ENCODE data around the gene CDNF.
"Not testable (repeated sequence)": the region's sequence is repeated elsewhere in the genome, so short reads cannot be mapped to it uniquely, and the experiment has no call there.

CDNF gene

DNA sequence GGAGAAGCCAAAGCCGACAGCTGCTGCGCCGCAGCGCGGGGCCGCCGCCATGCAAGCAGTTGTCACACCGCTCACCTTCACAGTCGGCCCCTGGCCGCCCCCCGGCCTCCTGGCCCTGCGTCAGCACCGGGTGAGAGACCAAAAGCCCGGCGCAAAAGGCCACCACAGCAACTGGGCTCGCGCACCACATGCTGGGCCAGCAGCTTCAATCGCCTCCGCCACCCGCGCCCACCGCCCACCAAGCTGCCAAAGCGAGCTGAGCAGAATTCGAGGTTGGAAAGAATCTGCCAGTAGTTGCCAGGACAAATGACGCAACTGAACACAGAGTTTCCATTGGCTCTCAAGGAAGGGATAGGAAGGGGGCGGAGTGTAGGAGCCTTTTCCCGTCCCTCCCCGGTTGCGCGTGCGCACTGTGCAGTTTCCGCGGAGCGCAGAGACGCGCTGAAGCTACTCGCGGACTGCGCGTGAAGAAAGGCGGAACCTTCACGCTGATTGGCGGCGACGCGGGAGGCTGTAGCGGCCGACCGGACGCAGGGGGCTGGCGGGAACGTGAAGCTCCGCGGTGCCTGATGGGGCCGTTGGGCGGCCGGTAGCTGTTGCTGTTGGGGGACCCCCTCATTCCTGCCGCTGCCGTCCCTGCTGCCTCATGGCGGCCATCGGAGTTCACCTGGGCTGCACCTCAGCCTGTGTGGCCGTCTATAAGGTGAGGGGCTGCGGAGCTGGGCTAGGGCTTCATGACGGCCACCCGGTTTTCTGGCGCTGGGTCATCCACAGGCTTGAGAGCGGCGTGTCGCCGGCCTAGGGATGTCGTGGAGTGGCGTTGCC, at the start of gene CDNF, which contains the start of the genes HSPA14 and MSANTD7:
CDNF (minus strand) TSS at position 281 of the 825 bp plus-strand sequence; CDS start at position 190, 91 bp downstream.
HSPA14 (plus strand) TSS at position 550 of the 825 bp plus-strand sequence; CDS start at position 647, 97 bp downstream.
MSANTD7 (plus strand) TSS at position 550 of the 825 bp plus-strand sequence. CDS start 3,979 bp downstream, outside the sequence.
- DNase-seq, result peak; percentile 99

DNA sequence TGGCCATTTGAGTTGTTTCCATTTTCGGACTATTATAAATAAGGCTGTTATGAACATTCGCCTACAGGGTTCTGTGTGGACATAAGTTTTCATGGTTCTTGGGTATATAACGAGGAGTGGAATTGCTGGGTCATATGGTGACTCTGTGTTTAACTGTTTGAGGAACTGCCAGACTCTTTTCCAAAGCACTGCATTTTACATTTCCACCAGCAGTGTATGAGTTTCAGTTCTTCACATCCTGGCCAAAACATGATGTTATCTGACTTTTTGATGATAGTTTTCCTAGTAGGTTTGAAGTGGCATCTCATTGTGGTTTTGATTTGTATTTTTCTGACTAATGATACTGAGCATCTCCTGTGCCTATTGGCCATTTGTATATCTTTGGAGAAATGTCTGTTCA, 46.2 kb upstream of the CDNF start:
- no peak for DNase-seq

DNA sequence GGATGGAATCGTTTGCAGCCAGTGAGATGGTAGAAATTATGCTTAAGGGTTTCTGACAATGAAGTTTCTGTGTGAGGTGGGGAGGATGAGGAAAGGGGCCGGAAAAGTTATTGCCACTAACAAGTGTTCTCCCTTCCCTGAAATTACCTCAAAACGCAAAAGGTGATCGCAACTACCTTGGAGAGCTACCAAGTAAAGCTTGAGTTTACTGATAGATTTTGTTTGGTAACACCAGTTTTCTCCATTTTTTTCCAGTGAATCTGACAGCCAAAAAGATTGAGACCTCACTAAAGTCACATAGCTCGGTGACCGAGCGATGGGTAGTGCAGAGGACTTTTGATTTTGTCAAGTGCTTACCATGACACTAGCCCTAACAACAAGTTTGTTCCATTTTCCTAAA, 42.4 kb upstream of the CDNF start:
- DNase-seq, result no peak

DNA sequence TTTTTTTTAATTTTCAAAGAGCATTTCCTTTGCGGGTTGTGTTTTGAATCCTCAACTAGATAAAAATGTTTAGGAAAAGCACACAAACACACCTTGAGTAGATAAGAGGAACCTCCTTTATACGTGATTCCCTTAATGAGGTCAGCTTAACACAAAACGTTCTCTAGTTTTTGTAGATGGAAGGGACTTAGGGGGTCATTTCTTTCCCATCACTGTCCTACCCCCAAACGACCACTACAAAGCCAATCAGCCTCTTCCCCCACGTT, 42.0 kb upstream of the CDNF start:
- DNase-seq, result no peak

DNA sequence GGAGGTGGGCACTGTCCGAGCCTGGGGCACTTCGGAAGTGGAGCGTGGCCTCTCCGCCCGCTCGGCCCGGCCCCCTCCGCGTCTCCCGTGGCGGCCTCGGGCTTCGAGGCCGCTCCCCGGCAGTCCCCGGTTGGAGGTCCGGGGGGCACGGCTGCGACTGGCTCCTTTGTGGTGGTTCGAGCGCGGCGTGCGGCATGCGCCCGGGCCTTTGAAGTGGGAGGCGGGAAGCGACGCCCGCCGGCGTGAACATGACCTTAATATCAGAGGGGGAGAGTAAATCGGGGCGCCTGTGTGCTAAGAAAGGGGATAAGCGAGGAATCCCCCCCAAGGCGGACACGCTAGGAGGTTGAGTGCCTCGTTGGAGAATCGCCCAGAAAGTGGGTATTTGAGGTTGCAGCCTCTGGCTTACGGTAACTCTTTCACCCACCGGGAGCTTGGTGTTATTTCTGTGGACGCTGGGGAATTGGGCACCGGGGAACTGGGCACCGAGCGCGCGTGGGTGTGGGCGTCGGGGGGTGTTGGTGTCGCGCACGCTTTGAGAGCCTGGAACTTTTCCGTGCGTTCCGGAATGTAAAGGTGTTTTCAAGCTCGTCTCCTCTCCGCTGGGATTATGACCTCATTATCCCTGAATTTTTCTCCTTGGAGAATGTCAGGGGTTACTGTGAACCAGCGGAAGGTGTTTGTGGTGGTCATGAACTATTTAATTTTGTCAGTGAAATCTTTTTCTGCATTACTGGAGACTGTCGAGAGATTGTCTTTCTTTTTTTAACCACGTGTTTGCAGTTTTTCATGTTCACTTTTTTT, 41.5 kb upstream of the CDNF start:
- DNase-seq, result peak; percentile 7 to 40

DNA sequence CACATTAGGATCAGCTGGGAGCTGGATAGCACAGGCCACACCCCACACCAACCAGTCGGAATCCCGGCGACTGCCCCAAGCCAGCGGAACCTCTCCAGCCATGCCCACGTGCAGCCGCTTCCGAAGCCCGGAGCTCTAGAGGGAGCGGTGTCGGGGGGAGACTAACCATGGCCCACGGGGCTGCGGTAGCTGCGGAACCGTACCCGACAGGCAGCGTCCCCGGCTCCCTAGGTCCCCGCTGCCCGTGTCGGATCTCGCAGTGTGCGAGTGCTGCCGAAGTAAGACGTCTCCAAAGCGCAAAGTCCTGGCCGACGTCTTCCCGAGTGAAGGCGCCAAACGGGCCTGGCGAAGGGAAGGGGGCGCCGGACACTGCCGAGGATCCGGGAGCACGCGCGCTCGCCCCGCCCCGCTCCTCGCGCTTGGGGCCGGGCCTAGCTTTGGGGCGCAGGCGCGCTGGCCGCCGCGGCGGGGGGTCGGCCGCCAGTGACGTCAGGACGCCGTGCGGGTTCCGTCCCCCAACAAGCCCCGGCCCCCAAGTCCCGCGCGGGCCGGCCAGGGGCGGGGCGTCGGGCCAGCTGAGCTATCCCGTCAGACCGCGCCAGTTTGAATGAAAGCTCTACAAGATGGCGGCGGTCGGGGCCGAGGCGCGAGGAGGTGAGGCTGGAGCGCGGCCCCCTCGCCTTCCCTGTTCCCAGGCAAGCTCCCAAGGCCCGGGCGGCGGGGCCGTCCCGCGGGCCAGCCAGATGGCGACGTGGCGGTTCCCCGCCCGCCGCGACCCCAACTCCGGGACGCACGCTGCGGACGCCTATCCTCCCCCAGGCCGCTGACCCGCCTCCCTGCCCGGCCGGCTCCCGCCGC, 40.7 kb upstream of the CDNF start, which contains the start of gene SUV39H2:
SUV39H2 (plus strand) TSS at position 601 of the 858 bp plus-strand sequence; CDS start at position 624, 23 bp downstream.
- peak; percentile 94 to 95 for DNase-seq

DNA sequence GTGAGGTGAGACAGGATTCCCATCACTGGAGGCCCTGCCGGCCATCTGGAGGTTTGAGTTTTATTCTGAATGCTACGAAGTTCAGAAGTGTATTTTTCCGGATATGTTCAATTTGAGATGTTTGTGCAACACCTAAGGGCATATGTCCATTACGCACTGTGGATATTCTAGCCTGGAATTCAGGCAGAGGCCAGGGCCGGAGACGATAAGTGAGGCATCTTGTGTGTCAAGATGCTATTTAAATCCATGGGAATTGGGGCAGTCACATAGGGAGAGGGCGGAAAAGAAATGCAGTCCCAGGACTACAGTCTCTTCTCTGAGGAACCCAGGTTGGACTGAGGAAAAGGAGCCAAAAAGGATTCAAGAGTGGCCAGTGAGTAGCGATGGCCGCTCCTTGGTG, 38.9 kb upstream of the CDNF start:
- DNase-seq, result no peak

DNA sequence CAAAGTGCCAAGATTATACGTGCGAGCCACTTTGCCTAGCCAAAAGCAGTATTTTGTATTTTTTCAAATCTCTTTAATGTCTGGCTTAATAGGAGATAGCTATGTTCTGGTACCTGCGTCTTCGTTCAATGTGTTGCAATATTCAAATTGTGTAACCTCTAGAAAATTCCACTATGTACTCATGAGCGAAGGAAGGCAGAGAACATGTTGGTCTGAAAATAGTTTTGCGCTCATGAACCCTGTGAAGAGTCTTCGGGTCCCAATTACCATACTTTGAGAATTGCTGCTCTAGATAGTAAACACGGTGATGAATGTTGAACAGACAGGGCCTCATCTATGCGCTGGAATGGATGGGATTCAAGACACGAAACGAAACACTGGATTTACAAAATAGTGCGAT, 38.1 kb upstream of the CDNF start:
- DNase-seq, result no peak

DNA sequence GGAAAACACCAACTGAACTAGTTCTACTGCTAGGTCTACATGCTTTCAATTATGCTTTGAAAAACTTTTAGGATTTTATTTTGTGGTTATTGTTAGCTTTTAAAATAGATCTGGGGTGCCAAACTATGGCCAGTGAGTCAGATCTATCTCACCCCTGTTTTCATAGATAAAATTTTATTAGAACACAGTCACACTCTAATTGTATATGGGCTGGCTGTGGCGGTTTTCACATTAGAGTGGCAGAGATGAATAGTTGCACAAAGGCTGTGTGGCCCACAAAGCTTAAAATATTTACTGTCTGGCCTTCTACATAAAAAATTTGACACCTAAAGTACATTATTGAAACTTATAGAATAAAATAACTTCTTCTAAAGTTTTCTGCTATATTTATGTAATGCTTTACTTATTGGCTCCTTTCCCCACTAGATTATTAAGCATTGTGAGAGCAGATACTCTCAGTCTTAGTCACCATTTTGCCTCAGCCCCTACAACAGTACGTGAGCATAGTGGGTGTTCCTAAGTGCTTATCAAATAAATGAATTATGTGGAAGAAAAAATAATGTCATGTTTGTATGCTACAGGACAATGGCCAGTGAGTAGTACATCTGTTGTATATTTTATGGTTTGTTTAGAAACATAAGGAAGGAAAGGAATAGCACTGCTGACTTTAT, 35.4 kb upstream of the CDNF start:
- no peak for DNase-seq

DNA sequence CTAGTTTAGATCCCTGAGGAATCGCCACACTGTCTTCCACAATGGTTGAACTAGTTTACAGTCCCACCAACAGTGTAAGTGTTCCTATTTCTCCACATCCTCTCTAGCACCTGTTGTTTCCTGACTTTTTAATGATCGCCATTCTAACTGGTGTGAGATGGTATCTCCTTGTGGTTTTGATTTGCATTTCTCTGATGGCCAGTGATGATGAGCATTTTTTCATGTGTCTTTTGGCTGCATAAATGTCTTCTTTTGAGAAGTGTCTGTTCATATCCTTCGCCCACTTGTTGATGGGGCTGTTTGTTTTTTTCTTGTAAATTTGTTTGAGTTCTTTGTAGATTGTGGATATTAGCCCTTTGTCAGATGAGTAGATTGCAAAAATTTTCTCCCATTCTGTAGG, 27.0 kb upstream of the CDNF start:
- not testable (repeated sequence) for DNase-seq

DNA sequence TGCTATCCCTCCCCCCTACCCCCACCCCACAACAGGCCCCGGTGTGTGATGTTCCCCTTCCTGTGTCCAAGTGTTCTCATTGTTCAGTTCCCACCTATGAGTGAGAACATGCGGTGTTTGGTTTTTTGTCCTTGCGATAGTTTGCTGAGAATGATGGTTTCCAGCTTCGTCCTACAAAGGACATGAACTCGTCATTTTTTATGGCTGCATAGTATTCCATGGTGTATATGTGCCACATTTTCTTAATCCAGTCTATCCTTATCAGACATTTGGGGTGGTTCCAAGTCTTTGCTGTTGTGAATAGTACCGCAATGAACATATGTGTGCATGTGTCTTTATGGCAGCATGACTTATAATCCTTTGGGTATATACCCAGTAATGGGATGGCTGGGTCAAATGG, 26.6 kb upstream of the CDNF start:
- not testable (repeated sequence) for DNase-seq

DNA sequence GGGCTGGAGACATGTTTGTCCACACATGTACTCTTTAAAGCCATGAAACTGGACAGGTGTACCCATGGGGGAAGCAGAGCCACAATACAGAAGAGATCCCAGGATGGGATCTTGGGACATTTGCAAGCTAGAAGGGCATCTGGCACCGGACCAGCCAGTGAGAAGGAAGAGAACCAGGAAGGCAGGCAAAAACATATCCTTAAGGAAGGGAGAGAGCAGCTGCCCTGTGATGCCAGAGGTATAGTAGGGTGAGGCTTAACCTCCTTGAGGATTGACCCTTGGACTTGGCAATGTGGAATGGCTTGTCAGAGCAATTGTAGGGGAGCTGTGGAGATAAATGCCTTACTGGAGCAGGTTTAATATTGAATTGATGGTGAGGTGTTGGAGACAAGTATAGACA, 23.0 kb upstream of the CDNF start:
- no peak for DNase-seq

DNA sequence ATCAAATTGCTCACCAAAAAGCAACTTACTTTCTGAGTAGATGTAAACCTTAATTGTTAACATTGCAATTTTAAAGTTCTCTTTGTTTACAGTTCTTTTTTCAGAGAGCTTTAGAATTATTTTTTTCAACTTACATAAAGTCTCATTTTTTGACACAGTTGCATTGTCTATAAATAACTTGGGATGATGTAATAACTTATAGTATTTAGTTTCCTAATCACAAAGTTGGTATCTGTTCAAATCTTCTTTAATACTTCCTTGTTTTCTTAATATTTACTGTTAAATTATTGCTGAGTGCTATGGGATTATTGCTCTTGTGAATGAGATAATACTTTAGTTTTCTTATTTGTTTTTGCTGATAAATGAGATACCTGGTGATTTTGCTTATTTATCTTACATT, 21.9 kb upstream of the CDNF start:
- DNase-seq, result no peak

DNA sequence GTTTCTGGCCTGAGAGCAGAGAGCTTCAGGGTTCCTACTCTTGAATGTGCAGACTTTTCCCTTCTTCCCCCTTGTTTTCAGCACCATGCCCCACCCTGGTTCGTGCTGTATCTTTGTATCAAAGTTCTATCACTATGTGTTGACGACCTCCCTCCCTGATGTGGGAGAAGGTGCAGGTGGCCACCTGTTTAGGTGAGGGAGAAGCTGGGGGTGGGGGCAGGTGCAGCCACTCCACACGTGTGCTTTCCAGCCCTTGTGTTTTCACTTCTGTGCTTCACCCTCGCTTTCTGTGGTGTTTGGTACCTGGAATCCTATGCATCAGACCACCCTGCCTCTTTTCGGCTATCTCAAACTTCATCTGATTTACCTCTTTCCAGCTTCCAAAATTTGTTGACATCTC, 21.2 kb upstream of the CDNF start:
- no peak for DNase-seq

DNA sequence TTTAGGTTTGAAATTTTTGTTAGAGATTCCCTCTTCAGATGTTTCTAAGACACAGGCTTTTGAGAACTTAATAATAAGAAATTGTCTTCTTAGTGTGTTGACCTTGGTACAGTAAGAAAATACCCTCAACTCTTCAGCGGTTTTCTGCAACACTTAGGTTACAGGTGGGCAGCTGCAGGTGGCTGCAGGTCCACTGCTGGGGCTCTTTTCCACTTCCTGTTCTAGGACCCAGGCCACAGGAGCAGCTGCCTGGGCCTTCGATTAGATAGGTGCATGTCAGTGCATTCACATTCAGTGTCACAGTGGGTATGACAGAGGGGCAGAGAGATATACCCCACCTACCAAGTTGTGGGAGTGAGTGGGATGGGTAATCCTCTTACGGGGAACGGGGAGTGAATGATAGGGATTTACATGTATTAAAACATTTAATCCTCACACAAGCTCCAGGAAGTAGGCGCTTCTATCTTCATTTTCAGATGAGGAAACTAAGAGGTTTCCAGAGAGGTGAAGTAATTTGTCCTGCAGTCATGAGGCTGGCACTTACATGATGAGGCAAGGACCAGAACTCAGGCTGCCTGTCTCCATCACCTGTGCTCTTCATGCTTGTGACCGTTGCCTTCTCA, 20.6 kb upstream of the CDNF start:
- DNase-seq, result no peak

DNA sequence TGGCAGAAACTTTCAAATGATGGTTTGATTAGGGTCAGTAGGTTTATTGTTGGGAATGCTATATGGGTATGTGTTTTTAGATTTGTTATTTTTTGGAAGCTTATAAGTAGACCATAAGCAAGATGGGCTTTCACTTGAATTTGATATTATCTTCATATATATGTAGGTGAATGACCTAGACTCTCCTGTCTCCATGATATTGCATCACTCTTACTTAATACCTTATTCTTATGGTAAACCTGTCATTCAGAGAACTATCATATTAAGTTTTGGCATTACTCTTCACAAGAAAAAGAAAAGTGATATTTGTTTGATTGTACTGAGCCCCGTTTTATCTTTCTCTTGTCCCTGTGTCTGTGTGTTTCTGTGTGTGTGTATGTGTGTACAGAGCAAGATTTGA, 17.6 kb upstream of the CDNF start:
- DNase-seq, result no peak

DNA sequence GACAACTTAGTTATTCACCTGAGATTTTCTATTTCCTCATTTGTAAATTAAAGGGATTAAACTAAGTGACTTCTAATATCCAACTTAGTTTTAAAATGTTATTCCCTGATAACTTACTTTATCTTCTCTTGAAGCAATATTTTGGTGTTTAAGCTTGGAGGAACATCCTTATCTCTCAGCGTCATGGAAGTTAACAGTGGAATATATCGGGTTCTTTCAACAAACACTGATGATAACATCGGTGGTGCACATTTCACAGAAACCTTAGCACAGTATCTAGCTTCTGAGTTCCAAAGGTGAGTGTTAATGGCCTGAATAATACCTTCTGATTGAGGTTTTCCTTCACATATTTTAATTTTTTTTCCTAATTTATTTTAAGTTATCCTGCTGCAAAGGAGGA, 14.4 kb upstream of the CDNF start:
- no peak for DNase-seq

DNA sequence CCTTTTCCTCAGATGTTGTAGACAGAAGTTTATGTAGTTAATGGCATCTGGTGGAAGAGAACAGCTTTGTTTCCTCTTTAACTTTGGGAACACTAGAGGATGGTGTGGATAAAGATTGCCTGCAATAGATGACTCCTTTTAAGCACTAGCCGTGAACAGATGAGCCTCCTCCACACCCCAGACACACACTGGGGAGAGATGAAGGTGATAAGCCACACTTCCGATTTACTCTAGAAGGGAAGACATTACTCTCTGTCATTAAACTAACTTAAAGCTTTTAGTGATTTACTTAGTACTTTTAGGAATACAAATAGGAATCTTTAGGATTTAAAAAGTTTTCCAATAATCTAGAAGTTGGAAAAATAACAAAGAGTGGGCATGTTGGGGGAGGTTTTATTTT, 7.1 kb upstream of the CDNF start:
- DNase-seq, result no peak

DNA sequence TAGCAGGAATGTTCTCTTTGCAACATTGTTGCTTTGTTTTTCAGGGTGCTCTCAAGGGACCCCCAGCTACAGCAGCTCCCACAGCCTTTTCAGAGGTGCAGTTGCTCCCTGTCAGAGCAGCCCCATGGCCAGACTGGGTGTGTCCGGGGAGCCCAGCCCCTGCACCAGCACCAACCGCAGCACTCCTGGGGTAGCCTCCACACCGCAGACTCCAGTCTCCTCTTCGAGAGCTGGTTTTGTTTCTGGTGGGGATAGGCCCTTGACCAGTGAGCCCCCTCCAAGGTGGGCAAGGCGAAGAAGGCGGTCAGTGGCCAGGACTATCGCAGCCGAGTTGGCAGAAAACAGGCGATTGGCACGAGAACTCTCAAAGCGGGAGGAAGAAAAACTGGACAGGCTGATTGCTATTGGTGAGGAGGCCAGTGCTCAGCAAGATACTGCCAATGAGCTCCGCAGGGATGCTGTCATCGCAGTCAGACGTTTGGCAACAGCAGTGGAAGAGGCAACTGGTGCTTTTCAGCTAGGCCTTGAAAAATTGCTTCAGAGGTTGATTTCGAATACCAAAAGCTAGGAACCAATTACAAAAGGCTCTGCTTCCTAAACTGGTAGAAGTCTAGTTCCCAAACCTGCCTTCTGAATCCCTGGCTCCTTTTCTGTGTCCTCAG, 5.6 kb upstream of the CDNF start:
- no peak for DNase-seq

DNA sequence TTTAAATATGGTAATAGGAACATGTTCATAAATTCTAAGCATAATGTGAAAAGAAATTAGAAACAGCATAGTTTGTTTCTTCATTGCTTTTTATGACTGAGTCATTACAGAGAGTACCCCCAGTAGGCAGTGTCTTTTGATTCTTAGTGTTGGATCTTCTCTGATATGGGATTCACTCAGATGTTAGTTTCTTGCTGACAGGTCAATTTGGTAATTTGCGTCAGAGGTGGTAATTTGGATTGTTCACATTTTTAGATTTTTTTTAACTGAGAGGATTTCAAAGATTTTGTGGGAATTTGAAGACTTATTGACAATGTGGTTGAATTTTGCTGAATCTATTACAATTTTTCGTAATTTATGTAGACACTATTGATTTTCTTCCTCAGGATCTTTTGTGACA, 2.3 kb upstream of the CDNF start:
- DNase-seq, result no peak

DNA sequence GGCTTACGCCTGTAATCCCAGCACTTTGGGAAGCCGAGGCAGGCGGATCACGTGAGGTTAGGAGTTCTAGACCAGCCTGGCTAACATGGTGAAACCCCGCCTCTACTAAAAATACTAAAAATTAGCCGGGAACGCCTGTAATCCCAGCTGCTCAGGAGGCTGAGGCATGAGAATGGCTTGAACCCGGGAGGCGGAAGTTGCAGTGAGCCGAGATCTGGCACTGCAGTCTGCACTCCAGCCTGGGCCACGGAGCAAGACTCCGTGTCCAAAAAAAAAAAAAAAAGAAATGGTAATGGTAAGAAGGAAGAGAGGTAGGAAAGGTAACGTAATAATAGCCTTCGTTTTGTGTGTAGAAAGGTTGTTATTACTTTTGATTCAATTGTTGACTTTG, 1.5 kb upstream of the CDNF start:
- no peak for DNase-seq

Measured in CD4-positive, alpha-beta T cell treated with Interleukin-1 beta for 1 hour (primary cell).